NOMO-1 treated with DMSO at 0.1 percent for 48 hours (cell line): ENCODE measurements around the gene SHC3.

ENCODE experiments used
- DNase-seq: peaks from one replicate; lab custom pipeline; 2025; ENCODE audit not compliant: unreplicated experiment; lab: John Stamatoyannopoulos, UW

Gene SHC3

GRCh38 chr9:89059925-89060506 lies 118.6 kb downstream of the SHC3 start:
- no peak for DNase-seq

GRCh38 chr9:89058906-89059305 lies 119.7 kb downstream of the SHC3 start:
- no peak for DNase-seq

- DNase-seq: no peak
These were observed 123.6 kb downstream of the SHC3 start for GRCh38 chr9:89054865-89055495.

- no peak for DNase-seq
These were observed 125.3 kb downstream of the SHC3 start for GRCh38 chr9:89053301-89053700.

GRCh38 chr9:89052470-89053097 lies 126.0 kb downstream of the SHC3 start:
- DNase-seq: no peak

GRCh38 chr9:89051421-89052025 lies 127.1 kb downstream of the SHC3 start:
- DNase-seq: no peak

GRCh38 chr9:89049646-89050045 lies 129.0 kb downstream of the SHC3 start:
- DNase-seq: no peak

- DNase-seq: no peak
These were observed 130.0 kb downstream of the SHC3 start for GRCh38 chr9:89048616-89049015.

- no peak for DNase-seq
These were observed 131.0 kb downstream of the SHC3 start for GRCh38 chr9:89047667-89048066.

- no peak for DNase-seq
These were observed 131.8 kb downstream of the SHC3 start for GRCh38 chr9:89046832-89047231.

GRCh38 chr9:89044881-89045280 lies 133.7 kb downstream of the SHC3 start:
- DNase-seq: no peak

GRCh38 chr9:89044104-89044503 lies 134.5 kb downstream of the SHC3 start:
- DNase-seq: no peak

- no peak for DNase-seq
These were observed 135.6 kb downstream of the SHC3 start for GRCh38 chr9:89042984-89043383.

GRCh38 chr9:89039664-89040063 lies 139.0 kb downstream of the SHC3 start:
- no peak for DNase-seq

- DNase-seq: no peak
These were observed 139.5 kb downstream of the SHC3 start for GRCh38 chr9:89039104-89039465.

GRCh38 chr9:89038382-89039103 lies 140.1 kb downstream of the SHC3 start:
- no peak for DNase-seq

- no peak for DNase-seq
These were observed 140.7 kb downstream of the SHC3 start for GRCh38 chr9:89037891-89038290.

- peak; percentile 19 for DNase-seq
These were observed 141.3 kb downstream of the SHC3 start for GRCh38 chr9:89037346-89037745.

- peak; percentile 74 for DNase-seq
These were observed 141.7 kb downstream of the SHC3 start for GRCh38 chr9:89036891-89037290.

- peak; percentile 44 for DNase-seq
These were observed 142.2 kb downstream of the SHC3 start for GRCh38 chr9:89036383-89036782.

GRCh38 chr9:89032661-89033060 lies 146.0 kb downstream of the SHC3 start:
- no peak for DNase-seq

GRCh38 chr9:89032173-89032572 lies 146.4 kb downstream of the SHC3 start:
- DNase-seq: no peak
